ENCODE results near the gene C1orf159.

DNA sequence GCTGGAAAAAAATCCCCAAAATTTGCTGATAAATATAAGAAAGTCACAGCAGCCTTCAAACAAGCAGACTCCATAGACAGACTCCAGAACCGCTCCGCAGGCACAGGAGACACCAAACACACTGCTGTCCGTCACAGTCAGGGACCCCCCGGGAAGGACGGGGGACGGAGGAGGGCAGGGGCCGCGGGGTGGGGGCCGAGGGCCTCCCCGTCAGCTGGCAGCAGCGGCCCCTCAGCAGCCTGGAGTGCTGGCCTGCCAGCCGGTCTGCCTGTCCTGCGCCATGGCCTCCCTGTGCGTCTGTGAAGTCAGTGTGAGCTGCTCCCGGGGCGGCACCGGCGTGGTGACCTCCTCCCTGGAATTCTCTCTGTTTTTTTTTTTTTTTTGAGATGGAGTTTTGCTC is 10.1 kb upstream of the C1orf159 start:
- TF ChIP-seq POLR2A (IDR thresholded peaks at IDR 0.05; ENCODE audit: low read length) (no peak), GATA1 (IDR thresholded peaks at IDR 0.05; ENCODE audit: low read depth, low read length) (no peak)

Data from erythroblast (primary cell).